Epithelial cell of alveolus of lung (primary cell): ENCODE results near the gene KCNJ3. TPM values are rescaled to one million over a fixed set of nuclear protein-coding genes. Genes with fewer than 3 reads are reported as not detected.

Experiments used
- total RNA-seq: library from RNA; depleted of rRNA; stranded (reverse); fragments of >200 nt; gene quantifications from 2 replicates; pipeline ENCODE4 v1.2.1, GENCODE V29; 2015

Gene KCNJ3, protein sequence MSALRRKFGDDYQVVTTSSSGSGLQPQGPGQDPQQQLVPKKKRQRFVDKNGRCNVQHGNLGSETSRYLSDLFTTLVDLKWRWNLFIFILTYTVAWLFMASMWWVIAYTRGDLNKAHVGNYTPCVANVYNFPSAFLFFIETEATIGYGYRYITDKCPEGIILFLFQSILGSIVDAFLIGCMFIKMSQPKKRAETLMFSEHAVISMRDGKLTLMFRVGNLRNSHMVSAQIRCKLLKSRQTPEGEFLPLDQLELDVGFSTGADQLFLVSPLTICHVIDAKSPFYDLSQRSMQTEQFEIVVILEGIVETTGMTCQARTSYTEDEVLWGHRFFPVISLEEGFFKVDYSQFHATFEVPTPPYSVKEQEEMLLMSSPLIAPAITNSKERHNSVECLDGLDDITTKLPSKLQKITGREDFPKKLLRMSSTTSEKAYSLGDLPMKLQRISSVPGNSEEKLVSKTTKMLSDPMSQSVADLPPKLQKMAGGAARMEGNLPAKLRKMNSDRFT
- total RNA-seq, result not detected in 2 replicates

DNA sequence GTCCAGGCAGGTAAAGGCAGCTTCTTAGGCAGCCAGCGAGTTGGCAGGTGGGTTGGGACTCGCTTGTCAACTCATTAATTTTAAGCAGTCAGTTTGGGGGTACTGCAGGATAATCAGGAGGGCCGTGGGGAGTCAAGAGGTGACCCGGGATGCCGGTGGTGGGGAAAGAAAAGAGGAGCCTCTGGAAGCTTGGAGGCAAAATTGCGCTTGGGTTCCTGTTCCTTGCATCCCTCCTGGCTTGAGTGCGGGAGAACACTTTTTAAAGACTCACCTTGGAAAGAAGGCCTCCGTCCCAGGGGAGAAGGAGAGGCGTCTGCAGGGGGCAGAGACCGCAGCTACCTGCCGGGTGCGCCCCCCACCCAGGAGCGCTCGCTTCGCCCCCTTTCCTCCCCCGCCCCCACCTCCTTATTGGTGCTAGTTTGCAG is at the start of gene KCNJ3:
Gene KCNJ3, plus strand, starts transcription at position 400 of the 425 bp plus-strand sequence. CDS start 81 bp downstream, outside the sequence.

